Naive thymus-derived CD8-positive, alpha-beta T cell (primary cell): ENCODE measurements around the gene PTGDR. TPM values are rescaled to one million over a fixed set of nuclear protein-coding genes. Genes with fewer than 3 reads are reported as not detected.

Source experiments
- ATAC-seq, 2 donors: fragments of 150-1000 bp; cut with Tn5 transposase in 1 of 2; sonication (Bioruptor Pico), chemical (Tn5 transposase) in 1 of 2; 1 replicate in 1 of 2; 2 replicates in 1 of 2; pipeline ENCODE4 v1.10.0; 2021; ENCODE audit warnings: mild to moderate bottlenecking in 2 of 2, moderate library complexity in 2 of 2
- POLR2A ChIA-PET: fragments of 350-600 bp; sonication (Branson Sonifier 250); formaldehyde crosslinking; loops from one replicate; lab custom pipeline; 2021; ENCODE audit warnings: antibody characterized with exemption; lab: Charles Lee
- DNase-seq, 10 donors: peaks; one replicate each; pipeline versions ENCODE4 v3.0.0 to v3.0.0-alpha.2; 2020 to 2022
- H3K27ac Mint-ChIP-seq, 10 donors: one replicate each; pipeline ENCODE4 v1.8.0; 2020 to 2022; ENCODE audit warnings: mild to moderate bottlenecking in 10 of 10, mixed read lengths in 10 of 10, moderate library complexity in 4 of 10, inconsistent platforms in 1 of 10
- H3K27me3 Mint-ChIP-seq, 5 donors: one replicate each; pipeline ENCODE4 v1.8.0; 2021 to 2022; ENCODE audit warnings: mixed read lengths in 5 of 5
- H3K36me3 Mint-ChIP-seq, 3 donors: one replicate each; pipeline ENCODE4 v1.8.0; 2020 to 2022; ENCODE audit warnings: mixed read lengths in 3 of 3, mild to moderate bottlenecking in 2 of 3, inconsistent platforms in 1 of 3
- H3K4me1 Mint-ChIP-seq, 4 donors: one replicate each; pipeline ENCODE4 v1.8.0; 2021 to 2022; ENCODE audit warnings: mixed read lengths in 4 of 4
- H3K4me3 Mint-ChIP-seq, 10 donors: one replicate each; pipeline ENCODE4 v1.8.0; 2020 to 2022; ENCODE audit warnings: mild to moderate bottlenecking in 10 of 10, mixed read lengths in 10 of 10, moderate library complexity in 6 of 10, inconsistent platforms in 1 of 10
- H3K9me3 Mint-ChIP-seq, 9 donors: one replicate each; pipeline ENCODE4 v1.8.0; 2020 to 2022; ENCODE audit warnings: mixed read lengths in 9 of 9, mild to moderate bottlenecking in 3 of 9, inconsistent platforms in 1 of 9, moderate library complexity in 1 of 9
- polyA plus RNA-seq, 3 donors: library from polyadenylated mRNA; unstranded; fragments of 300-500 nt; fragmentation: Illumina TruSeq; gene quantifications; one replicate each; pipeline ENCODE4 v1.2.3, GENCODE V29; 2021
- total RNA-seq, 8 experiments: library from RNA in 2 of 8; stranded (reverse) in 2 of 8; gene quantifications; one replicate each; pipeline ENCODE4 v1.2.3 and lab custom pipeline; 2021 to 2026

The PTGDR gene
- total and polyA plus RNA-seq, 5 experiments from 2014 or later = 0.38 to 11.6 (median 0.70) TPM

- H3K27ac Mint-ChIP-seq = peak overlapping the region in 3 of 10 donors; percentile 17 to 35 (median 28)
- H3K27me3 Mint-ChIP-seq = peaks cover 15 to 32% (median 31%) of the 10 kb centered on the region in 5 donors
- POLR2A ChIA-PET = no interaction called here
- ATAC-seq (no peak), DNase-seq (no peak)
- no peaks in the 10 kb centered on the region for H3K9me3 Mint-ChIP-seq
- peaks cover 28 to 55% (median 45%) of the 10 kb centered on the region in 4 donors for H3K4me1 Mint-ChIP-seq
- no peaks in the 10 kb centered on the region for H3K36me3 Mint-ChIP-seq
- peak overlapping the region in 7 of 10 donors; percentile 22 to 97 (median 89) for H3K4me3 Mint-ChIP-seq
These were observed 1.3 kb upstream of the PTGDR start for GRCh38 chr14:52266179-52266578.

GRCh38 chr14:52266782-52267181 is 716 bp upstream of the PTGDR start:
- peak overlapping the region in 9 of 10 donors; percentile 54 to 97 (median 91) for H3K4me3 Mint-ChIP-seq
- no peak for DNase-seq
- POLR2A ChIA-PET = no interaction called here
- no peaks in the 10 kb centered on the region for H3K9me3 Mint-ChIP-seq
- ATAC-seq = no peak
- peaks cover 28 to 55% (median 45%) of the 10 kb centered on the region in 4 donors for H3K4me1 Mint-ChIP-seq
- no peaks in the 10 kb centered on the region for H3K36me3 Mint-ChIP-seq
- peaks cover 15 to 32% (median 31%) of the 10 kb centered on the region in 5 donors for H3K27me3 Mint-ChIP-seq
- peak overlapping the region in 1 of 10 donors; percentile 17 for H3K27ac Mint-ChIP-seq

- Mint-ChIP-seq H3K9me3 (no peaks in the 10 kb centered on the region), H3K4me3 (peak overlapping the region; percentile 81 to 97 (median 90)), H3K27ac (peak overlapping the region in 5 of 10 donors; percentile 51 to 86 (median 73)), H3K27me3 (peaks cover 15 to 34% (median 31%) of the 10 kb centered on the region in 5 donors), H3K4me1 (peaks cover 31 to 55% (median 48%) of the 10 kb centered on the region in 4 donors), H3K36me3 (no peaks in the 10 kb centered on the region)
- POLR2A ChIA-PET = no interaction called here
- DNase-seq (peak in 4 of 10 donors; percentile 10 to 24 (median 16)), ATAC-seq (peak; percentile 47 to 67)
These were observed 972 bp downstream of the PTGDR start for GRCh38 chr14:52268279-52269061.

GRCh38 chr14:52269100-52269499 is 1.6 kb downstream of the PTGDR start:
- Mint-ChIP-seq H3K9me3 (no peaks in the 10 kb centered on the region), H3K27ac (peak overlapping the region in 5 of 10 donors; percentile 10 to 73 (median 43)), H3K4me3 (peak overlapping the region; percentile 81 to 97 (median 90)), H3K27me3 (peaks cover 15 to 34% (median 31%) of the 10 kb centered on the region in 5 donors), H3K4me1 (peaks cover 31 to 58% (median 48%) of the 10 kb centered on the region in 4 donors), H3K36me3 (no peaks in the 10 kb centered on the region)
- DNase-seq (no peak), ATAC-seq (no peak)
- POLR2A ChIA-PET = no interaction called here

- no peak for ATAC-seq
- peak overlapping the region in 1 of 10 donors; percentile 41 for H3K27ac Mint-ChIP-seq
- peaks cover 15 to 34% (median 31%) of the 10 kb centered on the region in 5 donors for H3K27me3 Mint-ChIP-seq
- H3K4me3 Mint-ChIP-seq = peak overlapping the region in 3 of 10 donors; percentile 81 to 97 (median 93)
- no peaks in the 10 kb centered on the region for H3K36me3 Mint-ChIP-seq
- DNase-seq = no peak
- peaks cover 31 to 57% (median 47%) of the 10 kb centered on the region in 4 donors for H3K4me1 Mint-ChIP-seq
- H3K9me3 Mint-ChIP-seq = no peaks in the 10 kb centered on the region
- POLR2A ChIA-PET = no interaction called here
These were observed 2.5 kb downstream of the PTGDR start for GRCh38 chr14:52269982-52270381.

GRCh38 chr14:52271538-52271937 is 4.0 kb downstream of the PTGDR start:
- Mint-ChIP-seq H3K27me3 (peaks cover 15 to 33% (median 31%) of the 10 kb centered on the region in 5 donors), H3K36me3 (no peaks in the 10 kb centered on the region), H3K4me3 (peak overlapping the region in 2 of 10 donors; percentile 73 to 97), H3K27ac (peak overlapping the region in 1 of 10 donors; percentile 81), H3K4me1 (peaks cover 21 to 44% (median 31%) of the 10 kb centered on the region in 4 donors), H3K9me3 (no peaks in the 10 kb centered on the region)
- POLR2A ChIA-PET = no interaction called here
- DNase-seq (no peak), ATAC-seq (no peak)

- H3K27me3 Mint-ChIP-seq = peaks cover 13 to 28% (median 25%) of the 10 kb centered on the region in 5 donors
- ATAC-seq = peak in 1 of 2 donors; percentile 49
- POLR2A ChIA-PET = no interaction called here
- H3K4me1 Mint-ChIP-seq = peaks cover 19 to 35% (median 23%) of the 10 kb centered on the region in 4 donors
- no peaks in the 10 kb centered on the region for H3K36me3 Mint-ChIP-seq
- H3K9me3 Mint-ChIP-seq = no peaks in the 10 kb centered on the region
- peak overlapping the region in 4 of 10 donors; percentile 39 to 81 (median 46) for H3K27ac Mint-ChIP-seq
- H3K4me3 Mint-ChIP-seq = peak overlapping the region in 2 of 10 donors; percentile 67 to 71
- peak in 6 of 10 donors; percentile 22 to 46 (median 32) for DNase-seq
These were observed 4.9 kb downstream of the PTGDR start for GRCh38 chr14:52272375-52272774.

GRCh38 chr14:52275372-52275771 is 7.9 kb downstream of the PTGDR start:
- H3K27ac Mint-ChIP-seq = peak overlapping the region in 3 of 10 donors; percentile 8 to 54 (median 17)

GRCh38 chr14:52277552-52277951 is 10.1 kb downstream of the PTGDR start:
- H3K27me3 Mint-ChIP-seq = peaks cover 0 to 11% (median 4%) of the 10 kb centered on the region in 5 donors
- peaks cover 0 to 3% (median 0%) of the 10 kb centered on the region in 9 donors for H3K9me3 Mint-ChIP-seq
- ATAC-seq (no peak), DNase-seq (no peak)
- POLR2A ChIA-PET = no interaction called here
- peaks cover 6 to 24% (median 13%) of the 10 kb centered on the region in 4 donors for H3K4me1 Mint-ChIP-seq
- H3K4me3 Mint-ChIP-seq = no peak overlapping the region
- H3K36me3 Mint-ChIP-seq = no peaks in the 10 kb centered on the region
- H3K27ac Mint-ChIP-seq = no peak overlapping the region

More at GRCh38 chr14:52275372-52275771, 7.9 kb downstream of the PTGDR start:
- H3K4me1 Mint-ChIP-seq = peaks cover 5 to 23% (median 6%) of the 10 kb centered on the region in 4 donors
- peaks cover 0 to 3% (median 0%) of the 10 kb centered on the region in 9 donors for H3K9me3 Mint-ChIP-seq
- peaks cover 2 to 11% (median 5%) of the 10 kb centered on the region in 5 donors for H3K27me3 Mint-ChIP-seq
- ATAC-seq = no peak
- no peaks in the 10 kb centered on the region for H3K36me3 Mint-ChIP-seq
- no peak overlapping the region for H3K4me3 Mint-ChIP-seq
- POLR2A ChIA-PET = no interaction called here
- no peak for DNase-seq

- Mint-ChIP-seq H3K4me1 (peaks cover 2 to 18% (median 9%) of the 10 kb centered on the region in 4 donors), H3K27ac (no peak overlapping the region), H3K9me3 (peaks cover 0 to 3% (median 0%) of the 10 kb centered on the region in 9 donors), H3K36me3 (no peaks in the 10 kb centered on the region), H3K27me3 (peaks cover 0 to 11% (median 3%) of the 10 kb centered on the region in 5 donors), H3K4me3 (no peak overlapping the region)
- ATAC-seq (no peak), DNase-seq (no peak)
- POLR2A ChIA-PET = no interaction called here
These were observed 11.9 kb downstream of the PTGDR start for GRCh38 chr14:52279408-52279807.

- peak overlapping the region in 1 of 10 donors; percentile 7 for H3K27ac Mint-ChIP-seq
- POLR2A ChIA-PET = no interaction called here
- no peaks in the 10 kb centered on the region for H3K36me3 Mint-ChIP-seq
- peaks cover 0 to 4% (median 0%) of the 10 kb centered on the region in 5 donors for H3K27me3 Mint-ChIP-seq
- ATAC-seq (no peak), DNase-seq (no peak)
- peaks cover 0 to 9% (median 0%) of the 10 kb centered on the region in 9 donors for H3K9me3 Mint-ChIP-seq
- peaks cover 17 to 40% (median 30%) of the 10 kb centered on the region in 4 donors for H3K4me1 Mint-ChIP-seq
- H3K4me3 Mint-ChIP-seq = no peak overlapping the region
These were observed 15.6 kb downstream of the PTGDR start for GRCh38 chr14:52283099-52283498.

GRCh38 chr14:52286661-52287649 is 19.5 kb downstream of the PTGDR start:
- Mint-ChIP-seq H3K9me3 (peaks cover 0 to 11% (median 0%) of the 10 kb centered on the region in 9 donors), H3K27ac (peak overlapping the region in 9 of 10 donors; percentile 3 to 79 (median 45)), H3K36me3 (no peaks in the 10 kb centered on the region), H3K4me3 (peak overlapping the region in 9 of 10 donors; percentile 9 to 77 (median 66)), H3K4me1 (peaks cover 18 to 29% (median 26%) of the 10 kb centered on the region in 4 donors), H3K27me3 (peaks cover 0 to 2% (median 0%) of the 10 kb centered on the region in 5 donors)
- POLR2A ChIA-PET = interaction anchor here (0.7 kb wide), 1 partner anchor 28 kb away, joined by 3 read pairs; no protein-coding TSS in a partner anchor
- peak in 2 of 10 donors; percentile 36 to 46 for DNase-seq
- ATAC-seq = peak in 1 of 2 donors; percentile 77
